HG03025 (cell line): Measurements from ENCODE around the gene WDR37.

Source experiments
- ATAC-seq: cut with Tn5 transposase; IDR thresholded peaks from one replicate; pipeline ENCODE4 v1.9.1; 2021; ENCODE audit warnings: mild to moderate bottlenecking, moderate library complexity; ENCODE audit not compliant: unreplicated experiment, low FRiP score

WDR37 gene

GRCh38 chr10:1068380-1069361 lies 12.5 kb downstream of the WDR37 start:
- no peak for ATAC-seq

- no peak for ATAC-seq
Measured at GRCh38 chr10:1070919-1071318, 14.7 kb downstream of the WDR37 start.

- ATAC-seq = no peak
Measured at GRCh38 chr10:1074052-1074747, 18.0 kb downstream of the WDR37 start.

- ATAC-seq = no peak
Measured at GRCh38 chr10:1074748-1075308, 18.6 kb downstream of the WDR37 start.

- ATAC-seq = no peak
Measured at GRCh38 chr10:1078668-1079067, 22.5 kb downstream of the WDR37 start.

GRCh38 chr10:1083581-1083980 lies 27.4 kb downstream of the WDR37 start:
- no peak for ATAC-seq

GRCh38 chr10:1084011-1084950 lies 28.1 kb downstream of the WDR37 start:
- no peak for ATAC-seq

- ATAC-seq = no peak
Measured at GRCh38 chr10:1085258-1085657, 29.1 kb downstream of the WDR37 start.

GRCh38 chr10:1086787-1087186 lies 30.6 kb downstream of the WDR37 start:
- no peak for ATAC-seq

- no peak for ATAC-seq
Measured at GRCh38 chr10:1089017-1089689, 33.0 kb downstream of the WDR37 start.

- no peak for ATAC-seq
Measured at GRCh38 chr10:1090696-1091095, 34.5 kb downstream of the WDR37 start.

- ATAC-seq = no peak
Measured at GRCh38 chr10:1093696-1094095, 37.5 kb downstream of the WDR37 start.

GRCh38 chr10:1094112-1095057 lies 38.2 kb downstream of the WDR37 start:
- no peak for ATAC-seq

GRCh38 chr10:1095498-1095897 lies 39.3 kb downstream of the WDR37 start:
- no peak for ATAC-seq

- ATAC-seq = no peak
Measured at GRCh38 chr10:1096287-1096889, 40.2 kb downstream of the WDR37 start.

GRCh38 chr10:1097436-1097835 lies 41.3 kb downstream of the WDR37 start:
- ATAC-seq = no peak

- no peak for ATAC-seq
Measured at GRCh38 chr10:1100143-1100542, 44.0 kb downstream of the WDR37 start.

- ATAC-seq = no peak
Measured at GRCh38 chr10:1100691-1101368, 44.6 kb downstream of the WDR37 start.
